Hepatocyte (in vitro differentiated cells): ENCODE measurements around the gene KDF1. TPM values are rescaled to one million over a fixed set of nuclear protein-coding genes. Genes with fewer than 3 reads are reported as not detected.

Experiments
- DNase-seq: peaks from one replicate; pipeline ENCODE4 v3.0.0-alpha.2; 2016; ENCODE audit warnings: low spot score
- H2AFZ ChIP-seq: fragments of 200-600 bp; sonication (generic); 2 replicates; pipeline ENCODE4 v1.6.0; 2016; ENCODE audit warnings: antibody characterized with exemption, mild to moderate bottlenecking
- H3K27ac ChIP-seq: fragments of 200-600 bp; sonication (generic); 2 replicates; pipeline ENCODE4 v1.5.1; 2016; ENCODE audit warnings: mild to moderate bottlenecking
- H3K27me3 ChIP-seq: fragments of 200-600 bp; sonication (generic); 2 replicates; pipeline ENCODE4 v1.6.1; 2016
- H3K36me3 ChIP-seq: fragments of 200-600 bp; sonication (generic); replicated peaks from 2 replicates; pipeline ENCODE4 v1.5.1; 2016; ENCODE audit warnings: low read depth; ENCODE audit not compliant: insufficient read depth
- H3K4me1 ChIP-seq: fragments of 200-600 bp; sonication (generic); 2 replicates; pipeline ENCODE4 v1.5.1; 2016; ENCODE audit warnings: mild to moderate bottlenecking, moderate library complexity; ENCODE audit not compliant: insufficient read depth
- H3K4me2 ChIP-seq: fragments of 200-600 bp; sonication (generic); 2 replicates; pipeline ENCODE4 v1.6.0; 2016
- H3K4me3 ChIP-seq: fragments of 200-600 bp; sonication (generic); 2 replicates; pipeline ENCODE4 v1.5.1; 2016; ENCODE audit warnings: mild to moderate bottlenecking
- H3K79me2 ChIP-seq: fragments of 200-600 bp; sonication (generic); 2 replicates; pipeline ENCODE4 v1.6.0; 2017; ENCODE audit warnings: mild to moderate bottlenecking
- H3K9me2 ChIP-seq: fragments of 200-600 bp; sonication (generic); replicated peaks from 2 replicates; pipeline ENCODE4 v1.6.0; 2017; ENCODE audit warnings: mild to moderate bottlenecking; ENCODE audit not compliant: insufficient read depth
- H3K9me3 ChIP-seq: fragments of 200-600 bp; sonication (generic); 2 replicates; pipeline ENCODE4 v1.5.1; 2016; ENCODE audit warnings: low read depth, mild to moderate bottlenecking
- H4K20me1 ChIP-seq: fragments of 200-600 bp; sonication (generic); 2 replicates; pipeline ENCODE4 v1.6.0; 2016; ENCODE audit warnings: mild to moderate bottlenecking; ENCODE audit not compliant: insufficient read depth, poor library complexity, severe bottlenecking
- CTCF ChIP-seq: fragments of 200-600 bp; sonication (generic); IDR thresholded peaks from 2 replicates; pipeline ENCODE4 v1.5.1; 2016; ENCODE audit warnings: antibody characterized with exemption, mild to moderate bottlenecking; ENCODE audit not compliant: poor library complexity
- EZH2 ChIP-seq: fragments of 200-600 bp; sonication (generic); IDR thresholded peaks from 2 replicates; pipeline ENCODE4 v1.6.1; 2016; ENCODE audit warnings: antibody characterized with exemption, mild to moderate bottlenecking, borderline replicate concordance
- EZH2phosphoT487 ChIP-seq: fragments of 200-600 bp; sonication (generic); IDR thresholded peaks from one replicate; pipeline ENCODE4 v1.6.1; 2018; ENCODE audit warnings: antibody characterized with exemption, mild to moderate bottlenecking, low read depth, moderate library complexity; ENCODE audit not compliant: unreplicated experiment, severe bottlenecking
- WGBS: methylation state at CpG from one replicate; pipeline ENCODE4 v1.1.6; 2016; ENCODE audit warnings: low lambda C conversion rate; ENCODE audit errors: missing lambda C conversion rate; 5-methylcytosine and 5-hydroxymethylcytosine counted together
- polyA plus RNA-seq: library from polyadenylated mRNA; unstranded; fragments of >200 nt; fragmentation: Nextera tagmentation; extraction: Ambion mirVana; gene quantifications from 2 replicates; pipeline ENCODE4 v1.2.1, GENCODE V29; 2016
- total RNA-seq: library from RNA; depleted of rRNA; stranded (reverse); fragments of >200 nt; gene quantifications from 2 replicates; pipeline ENCODE4 v1.2.3, GENCODE V29; 2014

KDF1 gene
- total and polyA plus RNA-seq, 2 experiments from 2014 or later = 10.5 to 21.9 TPM

- H3K4me3 ChIP-seq = no peak overlapping the region
- no peak overlapping the region for H3K4me2 ChIP-seq
- no peaks in the 10 kb centered on the region for H3K36me3 ChIP-seq
- H3K9me2 ChIP-seq = no peaks in the 10 kb centered on the region
- no peak overlapping the region for H2AFZ ChIP-seq
- H3K79me2 ChIP-seq = peaks cover 58% of the 10 kb centered on the region
- no peak for DNase-seq
- H3K4me1 ChIP-seq = no peaks in the 10 kb centered on the region
- no peaks in the 10 kb centered on the region for H3K9me3 ChIP-seq
- 96% methylated on average over 3 of the region's 3 CpGs for WGBS
- peaks cover 2% of the 10 kb centered on the region for H4K20me1 ChIP-seq
- no peak overlapping the region for H3K27ac ChIP-seq
- TF ChIP-seq CTCF = no peak
- no peak for TF ChIP-seq EZH2phosphoT487
- TF ChIP-seq EZH2 = no peak
- no peaks in the 10 kb centered on the region for H3K27me3 ChIP-seq
Observed at GRCh38 chr1:26932531-26932930, 27.7 kb downstream of the KDF1 start.

- H3K27me3 ChIP-seq = no peaks in the 10 kb centered on the region
- no peak overlapping the region for H3K4me2 ChIP-seq
- H3K9me2 ChIP-seq = no peaks in the 10 kb centered on the region
- no peaks in the 10 kb centered on the region for H3K36me3 ChIP-seq
- WGBS = 94% methylated on average over 3 of the region's 3 CpGs
- no peak overlapping the region for H2AFZ ChIP-seq
- no peak overlapping the region for H3K4me3 ChIP-seq
- DNase-seq = no peak
- H3K27ac ChIP-seq = no peak overlapping the region
- H3K4me1 ChIP-seq = peaks cover 7% of the 10 kb centered on the region
- no peak for TF ChIP-seq CTCF
- TF ChIP-seq EZH2 = no peak
- TF ChIP-seq EZH2phosphoT487 = no peak
- H3K9me3 ChIP-seq = no peaks in the 10 kb centered on the region
- H3K79me2 ChIP-seq = peaks cover 61% of the 10 kb centered on the region
- H4K20me1 ChIP-seq = no peaks in the 10 kb centered on the region
Observed at GRCh38 chr1:26923711-26924110, 36.6 kb downstream of the KDF1 start.

- Histone ChIP-seq H2AFZ (no peak overlapping the region), H3K9me2 (no peaks in the 10 kb centered on the region), H3K36me3 (no peaks in the 10 kb centered on the region), H3K79me2 (peaks cover 53% of the 10 kb centered on the region), H3K27me3 (no peaks in the 10 kb centered on the region), H3K4me3 (peak overlapping the region; percentile 21), H3K4me2 (peak overlapping the region; percentile 84), H3K27ac (peak overlapping the region; percentile 72), H3K4me1 (peaks cover 7% of the 10 kb centered on the region), H4K20me1 (no peaks in the 10 kb centered on the region), H3K9me3 (no peaks in the 10 kb centered on the region)
- DNase-seq = no peak
- TF ChIP-seq EZH2 (no peak), EZH2phosphoT487 (no peak), CTCF (no peak)
- WGBS = 94% methylated on average over 3 of the region's 3 CpGs
Observed at GRCh38 chr1:26922901-26923300, 37.4 kb downstream of the KDF1 start.

GRCh38 chr1:26922431-26922729 is 37.9 kb downstream of the KDF1 start:
- Histone ChIP-seq H3K4me1 (peaks cover 7% of the 10 kb centered on the region), H3K9me3 (no peaks in the 10 kb centered on the region), H2AFZ (no peak overlapping the region), H3K27ac (peak overlapping the region; percentile 72), H3K4me2 (peak overlapping the region; percentile 84), H3K36me3 (no peaks in the 10 kb centered on the region), H3K79me2 (peaks cover 48% of the 10 kb centered on the region), H3K9me2 (no peaks in the 10 kb centered on the region), H3K4me3 (peak overlapping the region; percentile 21), H4K20me1 (no peaks in the 10 kb centered on the region), H3K27me3 (no peaks in the 10 kb centered on the region)
- WGBS = 47% methylated on average over 6 of the region's 6 CpGs
- no peak for TF ChIP-seq CTCF
- TF ChIP-seq EZH2phosphoT487 = no peak
- no peak for TF ChIP-seq EZH2
- no peak for DNase-seq
